Tibial artery (tissue), 4 donors: ENCODE data around the gene CLTCL1.

Experiments used
- DNase-seq, 2 donors: peaks; one replicate each; pipeline ENCODE4 v3.0.0-alpha.2; 2019
- H3K27ac ChIP-seq, 2 donors: fragments of 200-600 bp; sonication (generic) in 1 of 2; 1 replicate in 1 of 2; 2 replicates in 1 of 2; pipeline ENCODE4 v1.5.1; 2018 to 2019; ENCODE audit warnings: mild to moderate bottlenecking in 1 of 2
- H3K27me3 ChIP-seq, 2 donors: fragments of 200-600 bp; sonication (generic) in 1 of 2; one replicate each; pipeline versions ENCODE4 v1.5.1 to v1.6.0; 2016 to 2019
- H3K36me3 ChIP-seq, 3 donors: fragments of 200-600 bp; sonication (generic) in 2 of 3; one replicate each; pipeline ENCODE4 v1.5.1; 2016 to 2019; ENCODE audit warnings: mild to moderate bottlenecking in 2 of 3
- H3K4me1 ChIP-seq, 4 donors: fragments of 200-600 bp; sonication (generic) in 2 of 4; 1 replicate in 3 of 4; 2 replicates in 1 of 4; pipeline ENCODE4 v1.5.1; 2016 to 2019
- H3K4me3 ChIP-seq, 2 donors: fragments of 200-600 bp; sonication (generic) in 1 of 2; 1 replicate in 1 of 2; 2 replicates in 1 of 2; pipeline ENCODE4 v1.5.1; 2018 to 2019; ENCODE audit warnings: mild to moderate bottlenecking in 2 of 2
- H3K9me3 ChIP-seq, 3 donors: fragments of 200-600 bp; sonication (generic) in 1 of 3; one replicate each; pipeline ENCODE4 v1.5.1; 2016 to 2019
- intact Hi-C: fragments of 100-400 bp; cut with DNase I; formaldehyde crosslinking; loops from one replicate; pipeline ENCODE4 v1.15.0; 2023; ENCODE audit warnings: low total_unique reads
- TF ChIP-seq, protein P1 (sequence below), 2 experiments: fragments of 200-600 bp in 1 of 2; fragments of 450-650 bp in 1 of 2; IDR thresholded peaks; one replicate each; pipeline ENCODE4 v1.5.1; 2017 to 2019; ENCODE audit warnings: antibody characterized with exemption in 2 of 2, mild to moderate bottlenecking in 1 of 2, moderate library complexity in 1 of 2

Gene CLTCL1

DNA sequence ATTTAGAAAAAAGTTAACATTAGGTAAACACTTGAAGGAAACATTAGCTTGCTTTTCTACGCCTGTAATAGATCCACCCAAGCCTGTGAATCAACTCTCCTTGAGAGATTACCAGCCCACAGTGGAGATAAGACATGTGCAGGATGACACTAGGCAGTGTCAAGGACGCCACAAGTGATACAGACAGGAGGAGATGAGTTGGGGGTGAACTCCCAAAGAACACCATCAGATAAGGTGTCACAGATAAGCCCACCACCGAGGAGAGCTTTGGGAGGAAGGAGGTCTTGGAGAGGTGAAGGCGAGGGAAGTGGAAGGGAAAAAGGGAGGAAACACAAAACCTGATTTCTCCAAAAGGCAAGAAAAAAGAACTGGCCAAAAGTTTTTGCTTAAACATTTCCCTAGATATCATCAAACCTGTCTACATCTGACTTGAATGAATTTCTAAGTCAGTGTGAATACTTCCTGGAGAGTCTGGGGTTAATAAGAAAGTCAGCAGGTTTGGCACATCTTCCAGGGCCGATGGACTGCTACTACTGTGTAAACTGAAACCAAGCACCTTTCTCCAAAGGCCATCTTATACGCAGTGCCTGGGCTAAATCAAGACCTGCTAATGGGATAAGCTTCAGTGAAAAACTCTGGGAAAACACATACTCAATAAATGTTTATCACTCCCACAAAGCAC is 15.5 kb downstream of the CLTCL1 start:
- TF ChIP-seq, protein P1, sequence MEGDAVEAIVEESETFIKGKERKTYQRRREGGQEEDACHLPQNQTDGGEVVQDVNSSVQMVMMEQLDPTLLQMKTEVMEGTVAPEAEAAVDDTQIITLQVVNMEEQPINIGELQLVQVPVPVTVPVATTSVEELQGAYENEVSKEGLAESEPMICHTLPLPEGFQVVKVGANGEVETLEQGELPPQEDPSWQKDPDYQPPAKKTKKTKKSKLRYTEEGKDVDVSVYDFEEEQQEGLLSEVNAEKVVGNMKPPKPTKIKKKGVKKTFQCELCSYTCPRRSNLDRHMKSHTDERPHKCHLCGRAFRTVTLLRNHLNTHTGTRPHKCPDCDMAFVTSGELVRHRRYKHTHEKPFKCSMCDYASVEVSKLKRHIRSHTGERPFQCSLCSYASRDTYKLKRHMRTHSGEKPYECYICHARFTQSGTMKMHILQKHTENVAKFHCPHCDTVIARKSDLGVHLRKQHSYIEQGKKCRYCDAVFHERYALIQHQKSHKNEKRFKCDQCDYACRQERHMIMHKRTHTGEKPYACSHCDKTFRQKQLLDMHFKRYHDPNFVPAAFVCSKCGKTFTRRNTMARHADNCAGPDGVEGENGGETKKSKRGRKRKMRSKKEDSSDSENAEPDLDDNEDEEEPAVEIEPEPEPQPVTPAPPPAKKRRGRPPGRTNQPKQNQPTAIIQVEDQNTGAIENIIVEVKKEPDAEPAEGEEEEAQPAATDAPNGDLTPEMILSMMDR (IDR thresholded peaks at IDR 0.05) = no peak
- Histone ChIP-seq H3K4me1 (no peaks in the 10 kb centered on the region), H3K36me3 (peaks cover 0 to 14% (median 12%) of the 10 kb centered on the region in 3 donors), H3K27ac (no peak overlapping the region), H3K9me3 (no peaks in the 10 kb centered on the region), H3K4me3 (no peak overlapping the region), H3K27me3 (no peaks in the 10 kb centered on the region)
- DNase-seq = no peak
- intact Hi-C loops = no loop called here

DNA sequence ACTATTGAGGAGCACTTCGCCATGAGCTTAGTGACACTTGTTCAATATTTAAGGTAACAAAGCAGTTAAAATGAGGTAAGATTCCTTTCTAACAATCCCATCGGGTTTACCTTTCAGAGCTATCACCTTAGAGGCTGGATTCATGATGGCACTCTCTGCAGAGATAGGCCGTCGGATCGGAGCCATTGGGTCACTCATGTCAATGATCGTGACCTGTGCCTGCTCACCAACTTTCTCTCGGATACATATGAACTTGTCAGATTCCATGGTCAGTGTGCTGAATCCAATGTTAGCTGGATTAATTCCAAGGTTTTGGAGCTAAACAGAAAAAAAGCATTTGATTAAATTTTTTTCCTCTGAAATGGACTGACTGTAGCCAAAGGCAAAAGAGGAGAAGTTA is 16.0 kb downstream of the CLTCL1 start:
- intact Hi-C loops = no loop called here
- TF ChIP-seq, protein P1 (IDR thresholded peaks at IDR 0.05) = no peak
- Histone ChIP-seq H3K4me3 (no peak overlapping the region), H3K9me3 (no peaks in the 10 kb centered on the region), H3K4me1 (no peaks in the 10 kb centered on the region), H3K27me3 (no peaks in the 10 kb centered on the region), H3K27ac (no peak overlapping the region), H3K36me3 (peaks cover 0 to 14% (median 12%) of the 10 kb centered on the region in 3 donors)
- DNase-seq = no peak

DNA sequence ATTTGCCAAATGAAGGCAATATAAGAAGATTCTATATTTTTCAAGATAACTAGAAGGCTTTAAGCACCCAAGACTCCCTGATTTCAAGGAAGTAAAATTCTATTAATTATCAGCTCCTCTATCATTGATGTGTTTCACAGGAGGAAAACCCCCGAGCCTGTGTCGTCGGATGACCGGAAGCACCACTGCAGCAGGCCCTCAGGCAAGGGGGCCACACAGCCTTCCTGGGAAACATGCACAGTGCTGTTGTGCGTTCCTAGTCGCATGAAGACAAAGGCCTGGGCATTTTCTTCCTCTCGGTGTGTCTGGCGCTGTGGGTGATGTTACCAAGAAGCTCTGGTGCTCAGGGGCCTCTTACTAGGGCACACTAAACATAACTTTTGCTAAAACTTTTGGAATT is 16.4 kb downstream of the CLTCL1 start:
- TF ChIP-seq, protein P1 (IDR thresholded peaks at IDR 0.05) = no peak
- no peaks in the 10 kb centered on the region for H3K4me1 ChIP-seq
- DNase-seq = no peak
- no peaks in the 10 kb centered on the region for H3K27me3 ChIP-seq
- no peak overlapping the region for H3K4me3 ChIP-seq
- peaks cover 0 to 14% (median 12%) of the 10 kb centered on the region in 3 donors for H3K36me3 ChIP-seq
- intact Hi-C loops = no loop called here
- H3K9me3 ChIP-seq = no peaks in the 10 kb centered on the region
- no peak overlapping the region for H3K27ac ChIP-seq

DNA sequence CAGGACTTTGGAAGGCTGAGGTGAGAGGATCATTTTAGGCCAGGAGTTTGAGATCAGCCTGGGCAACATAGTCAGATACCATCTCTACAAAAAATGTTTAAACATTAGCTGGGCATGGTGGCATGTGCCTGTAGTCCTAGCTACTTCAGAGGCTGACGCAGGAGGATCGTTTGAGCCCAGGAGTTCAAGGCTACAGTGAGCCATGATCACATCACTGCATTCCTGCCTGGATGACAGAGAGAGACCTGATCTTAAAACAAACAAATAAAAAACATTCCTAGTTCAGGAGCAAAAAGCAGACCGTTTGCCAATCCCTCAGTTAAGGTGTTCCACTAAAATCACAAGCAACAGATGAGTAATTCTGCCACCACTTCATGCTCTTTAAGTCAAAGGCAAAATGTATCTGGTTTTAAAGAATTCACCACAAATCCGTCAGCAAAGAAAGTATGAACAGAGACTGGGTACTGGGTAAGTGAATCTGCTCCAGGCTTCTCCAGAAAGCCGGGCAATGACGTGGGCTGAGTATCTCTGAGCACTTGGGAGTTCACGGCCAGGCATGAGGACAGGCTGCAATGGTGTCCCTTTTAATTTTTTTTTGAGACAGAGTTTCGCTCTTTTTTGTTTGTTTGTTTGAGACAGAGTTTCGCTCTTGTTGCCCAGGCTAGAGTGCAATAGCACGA is 19.5 kb downstream of the CLTCL1 start:
- H3K36me3 ChIP-seq = peaks cover 0 to 26% (median 14%) of the 10 kb centered on the region in 3 donors
- TF ChIP-seq, protein P1 (IDR thresholded peaks at IDR 0.05) = no peak
- H3K27ac ChIP-seq = no peak overlapping the region
- H3K4me3 ChIP-seq = no peak overlapping the region
- no peaks in the 10 kb centered on the region for H3K4me1 ChIP-seq
- H3K27me3 ChIP-seq = no peaks in the 10 kb centered on the region
- no peaks in the 10 kb centered on the region for H3K9me3 ChIP-seq
- intact Hi-C loops = no loop called here
- no peak for DNase-seq

DNA sequence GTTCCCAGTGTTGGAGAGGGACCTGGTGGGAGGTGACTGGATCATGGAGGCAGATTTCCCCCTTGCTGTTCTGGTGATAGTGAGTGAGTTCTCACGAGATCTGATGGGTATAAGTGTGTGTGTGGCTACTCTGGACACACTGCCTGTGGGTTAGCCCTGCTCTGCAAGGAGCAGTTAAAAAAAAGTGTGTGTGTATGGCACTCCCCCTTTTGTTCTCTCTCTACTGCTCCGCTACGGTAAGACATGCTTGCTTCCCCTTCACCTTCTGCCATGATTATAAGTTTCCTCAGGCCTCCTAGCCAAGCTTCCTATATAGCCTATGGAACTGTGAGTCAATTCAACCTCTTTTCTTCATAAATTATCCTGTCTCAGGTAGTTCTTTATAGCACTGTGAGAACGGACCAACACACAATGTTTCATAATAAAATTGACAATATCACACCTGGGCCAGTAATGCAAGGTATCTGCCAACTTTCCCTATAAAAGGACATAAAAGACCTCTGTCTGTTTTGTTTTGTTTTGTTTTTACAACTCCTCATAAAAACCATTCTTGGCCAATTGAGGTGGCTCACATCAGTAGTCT is 20.2 kb downstream of the CLTCL1 start:
- TF ChIP-seq, protein P1 (IDR thresholded peaks at IDR 0.05) = no peak
- Histone ChIP-seq H3K27me3 (no peaks in the 10 kb centered on the region), H3K36me3 (peaks cover 0 to 32% (median 14%) of the 10 kb centered on the region in 3 donors), H3K27ac (no peak overlapping the region), H3K4me3 (no peak overlapping the region), H3K9me3 (peaks cover 0 to 3% (median 0%) of the 10 kb centered on the region in 3 donors), H3K4me1 (no peaks in the 10 kb centered on the region)
- intact Hi-C loops = no loop called here
- no peak for DNase-seq
